GM19239 (cell line): ENCODE data around the gene TMPRSS15.

Experiments
- DNase-seq: peaks from one replicate; pipeline ENCODE4 v3.0.0; 2011; ENCODE audit warnings: low spot score; ENCODE audit not compliant: insufficient read length
- FAIRE-seq: peaks from 2 replicates; lab custom pipeline; 2011; peaks lifted over from hg19 to GRCh38; lab: Jason Lieb, UNC

The TMPRSS15 gene

DNA sequence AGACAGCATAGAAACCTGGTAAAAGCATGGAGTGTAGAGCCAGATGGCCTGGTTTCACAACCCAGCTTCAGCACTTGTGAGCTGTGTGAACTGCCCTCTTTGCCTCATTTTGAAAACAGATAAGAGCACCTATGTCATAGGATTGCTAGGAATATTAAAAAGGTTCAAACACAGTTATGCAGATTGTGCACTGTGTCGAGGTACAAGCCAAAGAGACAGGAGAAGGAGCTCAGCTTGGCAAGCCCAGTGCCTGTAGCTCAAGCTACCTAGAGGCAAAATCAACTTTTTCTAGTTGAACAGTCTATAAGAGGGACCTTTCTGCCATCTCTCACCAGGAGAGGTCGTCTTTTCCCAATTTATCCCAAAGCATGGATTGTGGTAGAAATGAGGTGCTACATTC lies 153.9 kb downstream of the TMPRSS15 start:
- no peak for DNase-seq
- FAIRE-seq, result no peak

DNA sequence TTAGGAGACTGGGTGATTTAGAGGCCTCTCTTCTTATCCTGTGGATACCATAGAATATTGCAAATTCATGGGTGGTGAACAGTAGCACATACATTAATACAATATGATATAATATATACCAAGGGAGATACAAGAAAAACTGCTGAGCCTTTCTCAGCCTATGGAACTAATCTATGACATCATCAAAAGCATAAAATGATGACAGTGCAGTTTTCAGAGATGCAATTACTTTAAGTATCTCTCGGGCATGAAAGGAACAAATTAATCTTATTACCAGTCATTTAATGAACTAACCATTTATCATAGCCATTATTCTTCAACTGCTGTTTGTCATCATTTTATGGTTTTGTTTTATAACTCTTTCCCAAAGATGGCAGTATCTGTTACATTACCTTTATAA lies 155.4 kb downstream of the TMPRSS15 start:
- no peak for DNase-seq
- FAIRE-seq, result no peak

DNA sequence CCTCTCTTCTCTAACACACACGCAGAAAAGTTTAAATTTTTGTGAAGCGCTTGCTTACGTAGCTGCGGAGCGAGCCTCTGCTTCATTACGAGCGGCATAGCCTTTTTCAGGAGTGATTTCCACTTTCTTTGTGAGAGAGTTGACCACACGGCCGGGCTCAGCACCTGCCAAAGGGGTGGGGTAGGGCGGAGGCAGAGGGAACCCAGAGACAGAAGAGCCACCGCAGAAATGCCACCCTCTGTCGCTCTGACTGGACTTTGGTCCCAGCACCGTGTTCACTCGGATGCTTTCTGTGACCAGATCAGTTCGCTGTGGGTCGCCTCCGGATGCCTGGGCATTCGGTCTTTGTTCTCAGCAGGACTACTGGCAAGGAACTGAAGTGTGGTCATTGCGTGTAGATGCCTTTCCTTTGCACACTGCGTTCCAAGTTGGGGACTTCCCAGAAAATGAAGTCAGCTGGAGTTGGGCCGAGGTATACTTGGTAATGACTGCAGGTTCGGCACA lies 158.1 kb downstream of the TMPRSS15 start:
- FAIRE-seq (no peak), DNase-seq (no peak)

DNA sequence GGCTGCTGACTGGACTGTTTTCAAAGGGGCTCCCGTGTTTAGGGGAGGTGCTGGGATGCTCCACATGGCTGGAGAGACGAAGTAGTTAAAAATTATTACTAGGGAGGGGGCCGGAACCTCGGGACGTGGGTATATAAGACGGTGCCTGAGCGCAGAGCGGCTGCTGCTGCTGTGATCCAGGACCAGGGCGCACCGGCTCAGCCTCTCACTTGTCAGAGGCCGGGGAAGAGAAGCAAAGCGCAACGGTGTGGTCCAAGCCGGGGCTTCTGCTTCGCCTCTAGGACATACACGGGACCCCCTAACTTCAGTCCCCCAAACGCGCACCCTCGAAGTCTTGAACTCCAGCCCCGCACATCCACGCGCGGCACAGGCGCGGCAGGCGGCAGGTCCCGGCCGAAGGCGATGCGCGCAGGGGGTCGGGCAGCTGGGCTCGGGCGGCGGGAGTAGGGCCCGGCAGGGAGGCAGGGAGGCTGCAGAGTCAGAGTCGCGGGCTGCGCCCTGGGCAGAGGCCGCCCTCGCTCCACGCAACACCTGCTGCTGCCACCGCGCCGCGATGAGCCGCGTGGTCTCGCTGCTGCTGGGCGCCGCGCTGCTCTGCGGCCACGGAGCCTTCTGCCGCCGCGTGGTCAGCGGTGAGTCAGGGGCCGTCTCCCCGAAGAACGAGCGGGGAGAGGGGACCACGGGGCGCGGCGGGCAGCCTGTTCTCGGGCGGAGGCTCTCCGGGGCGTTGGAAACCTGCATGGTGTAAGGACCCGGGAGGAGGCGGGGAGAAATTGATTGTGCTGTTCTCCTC lies 158.7 kb downstream of the TMPRSS15 start, which contains the start of gene CHODL:
CHODL (plus strand) TSS at position 163 of the 793 bp plus-strand sequence; CDS start at position 554, 391 bp downstream.
- DNase-seq (no peak), FAIRE-seq (no peak)

DNA sequence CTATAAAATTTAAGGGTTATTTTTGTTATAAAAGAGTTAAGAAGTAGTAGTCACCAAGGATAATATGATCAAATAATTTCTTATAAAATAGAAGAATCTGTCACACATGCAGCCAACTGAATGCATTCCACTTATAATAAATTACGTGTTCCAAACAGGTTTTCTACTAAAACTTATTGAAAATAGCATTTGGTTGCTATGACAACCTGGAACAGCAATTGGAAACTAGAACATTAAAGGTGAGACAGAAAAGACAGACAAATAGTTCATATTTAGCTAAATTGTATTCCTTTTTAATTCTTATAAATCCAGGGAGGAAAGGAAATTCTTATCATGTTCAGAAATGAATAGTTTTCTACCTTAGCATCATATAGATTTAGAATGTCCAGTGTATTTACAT lies 168.0 kb downstream of the TMPRSS15 start:
- FAIRE-seq, result no peak
- DNase-seq, result no peak

DNA sequence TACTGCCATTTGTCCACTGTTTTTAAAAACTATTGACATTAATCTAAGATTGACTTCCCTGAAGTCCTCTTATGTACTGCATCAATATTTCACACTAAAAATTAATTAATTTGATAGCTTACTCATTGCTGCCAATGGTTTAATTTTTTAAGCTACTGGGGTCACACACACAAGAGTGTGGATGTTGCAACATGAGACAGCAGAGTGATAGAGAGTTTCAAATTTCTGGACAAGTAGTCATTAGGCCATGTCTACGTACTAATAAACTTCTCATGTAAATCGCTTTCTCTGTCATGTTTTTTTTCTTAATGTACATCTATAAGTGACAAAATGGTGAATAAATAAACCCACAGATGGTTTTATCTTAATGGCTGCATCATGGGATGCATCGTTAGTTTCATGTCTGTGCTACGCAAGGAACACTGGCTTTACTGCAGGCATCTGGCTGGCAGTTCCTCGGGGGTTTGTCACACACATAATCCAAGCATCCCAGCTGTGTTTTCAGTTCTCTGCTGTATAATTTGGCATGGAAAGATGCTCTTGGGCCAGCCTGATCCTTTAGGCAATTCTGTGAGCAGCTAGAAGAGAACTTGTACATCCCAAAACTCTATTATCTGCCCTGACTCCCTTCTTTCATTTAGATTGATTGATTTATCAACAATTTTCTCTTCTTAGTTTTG lies 175.4 kb downstream of the TMPRSS15 start:
- DNase-seq, result no peak
- FAIRE-seq, result no peak

DNA sequence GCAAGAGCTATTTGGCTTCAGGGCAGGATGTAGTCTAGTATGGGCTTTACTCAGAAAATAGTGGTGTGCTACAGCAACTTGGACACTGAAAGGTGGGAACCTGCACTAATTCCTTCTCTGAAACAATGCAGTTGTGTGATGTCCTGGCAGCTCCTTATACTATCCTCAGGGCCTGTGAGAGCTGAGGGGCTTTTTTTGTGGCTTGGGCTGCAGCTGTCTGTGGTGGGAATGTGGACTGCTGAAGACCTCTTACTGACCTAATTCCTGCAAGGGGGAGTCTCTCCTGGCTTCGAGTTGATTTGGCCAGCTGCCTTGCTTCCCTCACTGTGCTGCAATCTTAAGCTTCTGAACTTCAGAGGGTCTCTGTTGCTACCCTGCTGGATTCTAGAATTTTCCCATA lies 181.2 kb downstream of the TMPRSS15 start:
- DNase-seq, result no peak
- no peak for FAIRE-seq

DNA sequence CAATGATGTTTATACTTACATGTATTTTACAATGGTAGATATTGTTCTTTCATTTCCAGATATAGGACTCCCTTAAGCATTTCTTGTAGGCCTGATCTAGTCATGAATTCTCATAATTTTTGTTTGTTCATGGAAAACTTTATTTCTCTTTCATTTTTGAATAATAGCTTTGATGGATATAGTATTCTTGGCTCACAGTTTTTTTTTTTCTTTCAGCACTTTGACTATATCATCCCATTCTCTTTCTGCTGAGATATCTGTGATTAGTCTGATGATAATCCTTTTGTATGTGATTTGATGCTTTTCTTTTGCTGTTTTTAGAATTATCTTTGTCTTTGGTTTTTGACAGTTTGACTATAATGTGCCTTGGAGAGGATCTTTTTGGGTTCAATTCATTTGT lies 183.1 kb downstream of the TMPRSS15 start:
- DNase-seq (no peak), FAIRE-seq (no peak)
